DOHH2 (cell line): Measurements from ENCODE around the gene ASMTL.

ENCODE experiments used
- H3F3A ChIP-seq: fragments of 200-600 bp; sonication (generic), shearing (Covaris generic); 2 replicates; pipeline ENCODE4 v1.6.0; 2016; ENCODE audit warnings: antibody characterized with exemption, mild to moderate bottlenecking; ENCODE audit not compliant: control insufficient read depth, insufficient read depth
- H3K27ac ChIP-seq: fragments of 200-600 bp; sonication (generic); 2 replicates; pipeline ENCODE4 v1.5.1; 2014; ENCODE audit warnings: low read depth, mild to moderate bottlenecking, low read length, moderate library complexity
- H3K27me3 ChIP-seq: fragments of 200-600 bp; sonication (generic); 2 replicates; pipeline ENCODE4 v1.6.1; 2014; ENCODE audit warnings: mild to moderate bottlenecking, low read length, mixed read lengths; ENCODE audit not compliant: control insufficient read depth
- H3K36me3 ChIP-seq: fragments of 200-600 bp; sonication (generic); 2 replicates; pipeline ENCODE4 v1.6.1; 2014; ENCODE audit warnings: mild to moderate bottlenecking, low read length, moderate library complexity, mixed read lengths; ENCODE audit not compliant: control insufficient read depth
- H3K4me1 ChIP-seq: fragments of 200-600 bp; sonication (generic); 2 replicates; pipeline ENCODE4 v1.6.1; 2014; ENCODE audit warnings: mild to moderate bottlenecking, low read length, mixed read lengths; ENCODE audit not compliant: control insufficient read depth
- H3K4me2 ChIP-seq: fragments of 200-600 bp; sonication (generic); 2 replicates; pipeline ENCODE4 v1.6.0; 2014; ENCODE audit warnings: mild to moderate bottlenecking, low read length, moderate library complexity
- H3K4me3 ChIP-seq: fragments of 200-600 bp; sonication (generic); 2 replicates; pipeline ENCODE4 v1.5.1; 2014; ENCODE audit warnings: mild to moderate bottlenecking, low read length, mixed read lengths
- H3K79me2 ChIP-seq: fragments of 200-600 bp; sonication (generic); 2 replicates; pipeline ENCODE4 v1.6.1; 2014; ENCODE audit warnings: mild to moderate bottlenecking, low read length, mixed read lengths; ENCODE audit not compliant: control insufficient read depth
- H3K9me2 ChIP-seq: fragments of 200-600 bp; sonication (generic); replicated peaks from 2 replicates; pipeline ENCODE4 v1.6.1; 2014; ENCODE audit warnings: mild to moderate bottlenecking, low read length, mixed read lengths; ENCODE audit not compliant: control insufficient read depth
- H3K9me3 ChIP-seq: fragments of 200-600 bp; sonication (generic); 2 replicates; pipeline ENCODE4 v1.6.1; 2014; ENCODE audit warnings: antibody characterized with exemption, low read length, mixed read lengths; ENCODE audit not compliant: control insufficient read depth, insufficient read depth
- H4K20me1 ChIP-seq: fragments of 200-600 bp; sonication (generic); 2 replicates; pipeline ENCODE4 v1.6.0; 2014; ENCODE audit warnings: low read depth, mild to moderate bottlenecking, antibody characterized with exemption, low read length, moderate library complexity; ENCODE audit not compliant: control insufficient read depth, insufficient read depth
- CTCF ChIP-seq: fragments of 200-600 bp; sonication (generic); IDR thresholded peaks from one replicate; pipeline ENCODE4 v1.5.1; 2014; ENCODE audit warnings: antibody characterized with exemption, mild to moderate bottlenecking, low read depth, low read length; ENCODE audit not compliant: poor library complexity, severe bottlenecking
- EZH2phosphoT487 ChIP-seq: fragments of 200-600 bp; sonication (generic); IDR thresholded peaks from 2 replicates; pipeline ENCODE4 v1.6.1; 2017; ENCODE audit warnings: borderline replicate concordance, mild to moderate bottlenecking, antibody characterized with exemption, low read length, moderate library complexity, mixed read lengths

The ASMTL gene

DNA sequence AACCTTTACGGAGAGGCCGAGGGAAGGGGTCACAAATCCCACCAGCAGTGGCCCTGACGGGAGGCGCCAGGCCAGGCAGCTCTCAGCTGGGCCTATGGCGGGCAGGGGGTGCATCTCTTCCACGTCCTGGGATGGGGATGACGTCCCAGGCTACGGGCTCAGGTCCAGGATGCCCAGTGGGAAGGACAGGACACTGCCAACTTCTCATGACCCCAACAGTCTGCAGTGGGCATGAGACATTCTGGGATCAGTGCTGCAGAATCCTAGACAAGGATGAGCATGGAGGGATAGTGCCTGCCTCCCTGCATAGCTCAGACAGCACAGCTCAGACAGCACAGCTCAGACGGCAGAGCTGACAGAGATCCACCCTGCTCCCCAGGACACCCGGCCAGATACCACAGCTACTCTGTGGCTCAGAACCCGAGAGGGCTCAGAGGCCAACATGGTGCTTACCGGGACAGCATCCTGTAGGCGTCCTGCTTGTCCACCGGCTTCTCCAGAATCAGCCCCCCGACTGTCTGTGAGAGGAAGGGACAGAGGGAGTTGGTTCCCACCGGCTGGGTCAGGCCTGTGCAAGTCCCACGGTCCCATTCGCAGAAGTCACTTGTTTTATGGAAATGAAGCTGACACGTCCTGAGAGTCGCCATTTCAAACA lies 17.3 kb downstream of the ASMTL start:
- Histone ChIP-seq H3K4me3 (no peak overlapping the region), H3K9me3 (no peaks in the 10 kb centered on the region), H3K27me3 (no peaks in the 10 kb centered on the region), H3K9me2 (no peaks in the 10 kb centered on the region), H3K4me2 (no peak overlapping the region), H3F3A (no peaks in the 10 kb centered on the region), H3K27ac (no peak overlapping the region), H4K20me1 (no peaks in the 10 kb centered on the region), H3K36me3 (peaks cover 28% of the 10 kb centered on the region), H3K79me2 (no peaks in the 10 kb centered on the region), H3K4me1 (no peaks in the 10 kb centered on the region)
- no peak for TF ChIP-seq CTCF
- TF ChIP-seq EZH2phosphoT487, result no peak

GRCh38 chrX:1434871-1435240 lies 17.9 kb downstream of the ASMTL start:
- TF ChIP-seq CTCF (no peak), EZH2phosphoT487 (no peak)

GRCh38 chrX:1433646-1434357 lies 18.9 kb downstream of the ASMTL start:
- H3K36me3 ChIP-seq, result peaks cover 26% of the 10 kb centered on the region
- H3K4me3 ChIP-seq, result no peak overlapping the region
- no peaks in the 10 kb centered on the region for H3K27me3 ChIP-seq
- H3K79me2 ChIP-seq, result no peaks in the 10 kb centered on the region
- H4K20me1 ChIP-seq, result no peaks in the 10 kb centered on the region
- no peaks in the 10 kb centered on the region for H3K9me3 ChIP-seq
- H3F3A ChIP-seq, result no peaks in the 10 kb centered on the region
- TF ChIP-seq EZH2phosphoT487 (no peak), CTCF (no peak)
- no peak overlapping the region for H3K4me2 ChIP-seq
- H3K9me2 ChIP-seq, result no peaks in the 10 kb centered on the region
- H3K4me1 ChIP-seq, result no peaks in the 10 kb centered on the region
- no peak overlapping the region for H3K27ac ChIP-seq

More at GRCh38 chrX:1434871-1435240, 17.9 kb downstream of the ASMTL start:
- Histone ChIP-seq H3K9me2 (no peaks in the 10 kb centered on the region), H3K4me1 (no peaks in the 10 kb centered on the region), H4K20me1 (no peaks in the 10 kb centered on the region), H3K4me2 (no peak overlapping the region), H3F3A (no peaks in the 10 kb centered on the region), H3K36me3 (peaks cover 31% of the 10 kb centered on the region), H3K27me3 (no peaks in the 10 kb centered on the region), H3K4me3 (no peak overlapping the region), H3K79me2 (no peaks in the 10 kb centered on the region), H3K9me3 (no peaks in the 10 kb centered on the region), H3K27ac (no peak overlapping the region)
